Activated CD4-positive, alpha-beta T cell treated with anti-CD3 and anti-CD28 coated beads for 48 hours (primary cell): ENCODE measurements around the gene HHIPL1.
A peak's percentile ranks its signal among the peaks of the same experiment; 100 is the strongest.

Source experiments
- DNase-seq: peaks from one replicate; pipeline ENCODE4 v3.0.0-alpha.2; 2020

The HHIPL1 gene

DNA sequence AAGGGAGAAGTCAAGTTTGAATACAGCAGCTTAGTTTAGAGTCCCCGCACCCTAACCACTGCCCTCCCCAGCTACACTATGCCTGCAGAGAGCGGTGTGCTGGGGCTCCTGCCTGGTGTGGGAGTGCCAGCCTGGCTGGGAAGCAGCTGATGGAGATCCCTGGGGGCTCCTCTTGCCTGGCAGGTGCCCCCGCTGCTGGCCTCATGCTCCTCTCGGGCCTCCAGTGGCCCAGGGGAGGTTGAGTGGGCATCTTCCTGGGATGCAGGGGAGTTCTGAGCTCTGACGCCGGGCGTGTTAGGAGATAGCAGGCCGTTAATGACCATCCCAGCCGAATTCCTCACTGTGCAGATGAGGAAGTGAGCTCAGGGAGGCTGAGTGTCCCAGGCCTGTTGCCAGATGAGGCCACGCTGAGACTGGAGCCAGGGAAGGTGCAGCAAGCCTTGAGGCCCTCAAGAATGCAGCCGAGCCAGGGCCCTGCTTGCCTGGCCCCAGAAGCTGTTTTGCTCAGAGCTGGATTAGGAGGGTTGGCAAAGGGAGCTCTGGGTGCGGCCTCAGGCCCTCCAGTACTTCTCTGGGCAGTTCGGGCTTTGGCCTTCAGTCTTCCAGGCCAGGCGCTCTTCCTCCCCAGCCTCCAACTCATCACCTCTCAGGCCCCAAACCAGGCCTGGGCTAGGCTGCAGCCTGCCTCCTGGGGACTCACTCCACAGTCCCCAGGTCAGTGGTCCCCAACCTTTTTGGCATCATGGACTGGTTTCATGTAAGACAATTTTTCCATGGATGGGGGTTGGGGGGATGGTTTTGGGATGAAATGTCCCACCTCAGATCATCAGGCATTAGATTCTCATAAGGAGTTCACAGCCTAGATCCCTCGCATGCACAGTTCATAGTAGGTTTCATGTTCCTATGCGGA is 32.6 kb downstream of the HHIPL1 start:
- no peak for DNase-seq

DNA sequence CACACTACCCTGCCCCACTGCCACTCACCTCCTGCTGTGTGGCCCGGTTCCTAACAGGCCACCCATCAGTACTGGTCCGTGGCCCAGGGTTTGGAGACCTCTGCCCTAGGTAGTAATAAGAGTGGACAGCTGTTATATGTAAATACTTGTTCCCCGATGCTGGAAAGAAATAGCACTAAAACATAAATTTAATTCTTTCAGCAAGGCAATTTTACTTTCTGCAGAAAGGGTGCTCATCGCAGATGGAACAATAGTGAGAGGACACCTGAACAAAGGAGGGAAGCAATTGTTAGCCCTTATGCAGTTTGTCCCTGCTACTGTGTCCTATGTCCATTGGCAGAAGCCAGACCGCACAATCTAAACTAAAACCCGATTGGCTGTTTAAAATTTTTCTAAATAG is 33.3 kb downstream of the HHIPL1 start:
- no peak for DNase-seq

DNA sequence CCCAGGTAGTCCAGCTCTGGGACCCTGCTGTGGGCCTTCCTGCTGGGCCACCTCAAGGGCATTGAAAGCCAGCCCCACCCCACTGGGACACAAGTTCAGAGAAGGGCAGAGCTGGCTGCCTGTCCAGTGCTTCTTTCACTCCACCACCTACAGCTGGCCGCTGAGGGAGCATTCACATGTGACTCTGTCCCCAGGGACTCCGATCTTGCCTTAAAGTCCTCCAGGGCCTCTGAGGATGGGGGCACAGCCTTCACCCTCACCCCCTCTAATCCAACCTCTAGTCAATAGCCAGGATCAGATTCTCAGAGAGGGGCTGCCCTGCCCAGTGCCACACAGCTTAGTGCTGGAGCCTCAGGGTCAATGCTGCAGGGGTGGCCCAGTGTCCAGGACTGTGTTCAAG is 34.2 kb downstream of the HHIPL1 start:
- no peak for DNase-seq

DNA sequence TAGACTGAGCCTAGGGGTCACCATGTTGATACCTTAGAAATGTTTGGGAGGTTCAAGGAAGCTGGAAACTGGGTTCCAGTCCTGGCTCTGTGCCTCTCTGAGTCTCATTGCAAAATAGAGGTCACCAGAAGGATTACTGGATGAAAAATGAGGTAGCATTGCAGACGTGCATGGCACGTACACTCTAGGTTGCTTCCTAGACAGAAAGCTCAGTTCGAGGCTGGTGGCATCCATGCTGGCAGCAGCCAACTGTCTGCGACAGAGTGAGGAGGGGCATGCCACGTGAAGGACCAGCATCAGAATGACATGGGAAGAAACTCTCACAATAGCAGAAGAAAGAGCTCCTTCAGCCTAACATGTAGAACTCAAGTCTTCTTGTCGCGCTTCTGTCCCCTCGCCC is 34.6 kb downstream of the HHIPL1 start:
- DNase-seq: no peak

DNA sequence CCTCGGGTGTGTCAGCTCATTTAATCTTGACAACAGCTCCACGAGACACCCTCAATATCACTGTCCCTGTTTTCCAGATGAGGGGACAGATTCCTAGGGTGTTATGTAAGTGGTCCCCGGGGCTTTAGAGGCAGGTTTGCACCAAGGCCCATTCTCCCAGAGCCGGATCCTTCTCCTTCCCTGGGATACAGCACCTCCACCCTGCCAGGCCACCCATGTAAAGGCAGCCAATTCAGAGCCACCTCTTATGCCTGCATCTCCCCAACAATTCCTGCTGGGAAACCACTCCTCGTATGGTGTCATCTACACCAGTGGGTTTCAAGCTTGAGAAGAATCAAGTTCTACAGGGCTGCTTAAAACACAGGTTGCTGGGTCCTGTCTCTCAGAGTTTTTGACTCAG is 35.1 kb downstream of the HHIPL1 start:
- DNase-seq: no peak

DNA sequence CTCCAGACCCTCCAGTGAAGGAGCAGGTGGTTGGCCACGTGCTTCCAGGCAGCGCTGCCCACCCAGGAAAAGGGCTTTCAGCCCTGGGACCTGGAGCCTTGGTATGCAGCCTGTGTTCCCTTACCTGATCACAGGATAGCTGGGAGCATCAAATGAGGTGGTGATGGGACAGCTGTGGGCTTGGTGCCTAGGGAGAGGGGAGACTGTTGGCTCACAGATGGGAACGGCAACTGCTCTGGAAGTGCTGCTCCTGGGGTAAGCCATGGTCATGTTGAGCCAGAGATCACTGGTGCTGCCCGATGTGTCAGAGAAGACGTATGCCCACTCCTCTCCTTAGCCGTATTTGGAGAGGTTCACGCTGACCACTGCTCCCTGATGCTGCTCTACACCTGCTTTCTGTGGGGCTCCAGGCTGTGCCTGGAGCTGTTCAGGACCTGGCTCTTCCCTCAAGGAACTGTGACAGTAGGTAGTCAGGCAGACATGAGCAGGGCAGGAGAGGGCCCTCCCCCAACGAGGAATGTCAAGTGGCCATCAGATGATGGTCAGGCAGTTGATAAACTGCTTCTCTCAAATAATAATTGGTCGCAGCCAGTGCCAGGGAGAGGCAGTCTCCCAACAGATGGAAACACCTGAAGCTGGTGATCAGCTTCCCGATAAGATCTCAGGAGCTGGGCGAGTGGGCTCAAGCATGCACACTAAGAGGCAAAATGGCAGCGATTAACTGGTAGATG is 36.3 kb downstream of the HHIPL1 start:
- DNase-seq: no peak

DNA sequence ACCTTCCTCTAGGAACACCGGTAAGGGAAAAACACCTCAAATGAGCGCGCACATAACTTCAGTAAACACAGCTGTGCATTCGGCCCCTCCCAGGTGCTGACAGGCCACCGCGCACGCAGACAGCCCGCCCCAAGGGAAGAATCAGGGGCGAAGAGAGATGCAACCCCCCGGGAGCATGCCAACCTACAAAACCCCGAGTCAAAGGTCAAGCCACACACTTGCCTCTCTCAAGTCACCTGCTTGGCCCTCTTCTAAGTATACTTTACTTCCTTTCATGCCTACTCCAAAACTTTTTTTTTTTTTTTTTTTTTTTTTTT is 36.9 kb downstream of the HHIPL1 start:
- DNase-seq: no peak

DNA sequence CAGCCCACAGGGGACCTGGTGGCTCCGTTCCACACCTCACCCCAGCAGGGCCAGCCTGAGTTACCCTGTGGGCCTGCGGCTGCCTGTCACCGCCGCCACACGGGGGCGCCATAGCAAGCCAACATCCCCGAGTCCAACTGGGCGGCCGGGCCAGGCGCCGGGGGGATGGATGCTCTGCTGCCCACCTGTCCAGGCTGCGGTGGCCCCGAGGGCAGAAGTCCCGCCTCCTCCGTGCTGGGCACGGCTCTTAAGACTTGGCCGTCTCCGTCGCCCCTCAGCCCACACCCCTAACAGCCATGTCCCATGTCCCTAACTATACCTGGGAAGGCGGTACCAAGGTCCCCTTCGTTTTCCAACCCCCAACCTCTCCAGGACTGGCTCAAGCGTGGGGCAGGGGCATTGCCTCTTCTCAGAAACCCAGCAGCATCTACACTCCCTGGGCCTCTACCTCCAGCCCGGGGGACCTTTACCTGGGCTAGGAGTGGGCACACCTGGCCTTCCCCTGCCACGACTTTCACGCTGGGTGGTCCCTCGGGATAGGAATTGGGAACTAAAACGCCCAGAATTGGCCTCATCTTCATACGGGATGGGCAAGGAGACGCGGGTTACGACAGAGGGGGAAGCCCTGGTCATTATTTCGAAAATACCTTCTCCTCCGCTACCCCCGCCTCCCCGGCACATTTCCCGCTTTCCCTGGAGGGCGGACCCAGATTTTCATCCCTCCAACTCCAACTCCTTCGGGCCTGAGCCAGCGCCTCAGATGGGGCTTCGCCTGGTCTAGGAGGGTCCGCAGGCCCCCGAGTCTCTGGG is 38.1 kb downstream of the HHIPL1 start:
- DNase-seq: peak; percentile 89

DNA sequence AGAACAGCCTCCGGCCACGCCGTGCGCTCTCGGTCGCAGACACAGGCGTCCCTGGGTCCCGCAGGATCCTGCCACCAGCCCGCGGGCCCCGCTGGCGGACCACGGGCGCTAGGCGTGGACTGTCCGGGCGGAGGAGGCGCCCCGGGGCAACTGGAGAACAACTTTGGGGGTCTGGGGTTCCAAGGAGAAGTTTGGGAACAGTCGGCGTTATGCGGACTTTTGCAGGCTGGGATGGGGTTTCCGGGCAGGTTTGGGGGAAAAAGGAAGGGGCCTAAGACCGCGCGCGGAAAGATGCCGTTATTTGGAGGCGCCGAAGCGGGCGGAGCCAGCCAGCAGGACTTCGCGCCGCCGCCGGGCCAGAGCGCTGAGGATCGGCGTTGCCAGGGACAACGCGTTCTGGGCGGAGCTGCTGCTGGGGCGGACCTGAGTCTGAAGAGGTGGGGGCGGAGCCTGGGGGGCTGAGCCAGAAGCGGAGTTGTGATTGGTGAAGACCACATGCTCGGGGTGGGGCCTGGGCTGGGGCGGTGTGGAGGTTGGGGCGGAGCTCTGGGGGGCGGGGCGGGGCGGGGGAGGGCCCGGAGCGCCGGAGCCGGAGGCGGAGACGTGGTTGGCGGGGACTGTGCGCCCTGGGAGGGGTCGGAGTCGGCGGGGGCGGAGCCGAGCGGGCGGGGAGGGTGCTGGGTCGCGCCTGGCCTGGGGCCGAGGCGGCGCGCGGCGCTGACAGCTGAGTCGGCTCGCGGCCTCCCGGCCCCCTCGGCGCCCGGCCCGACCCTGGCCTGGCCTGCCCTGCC is 38.9 kb downstream of the HHIPL1 start, which contains the start of gene CYP46A1:
Gene CYP46A1, plus strand, starts transcription at position 680 of the 791 bp plus-strand sequence. CDS start 120 bp downstream, outside the sequence.
- DNase-seq: peak; percentile 100

DNA sequence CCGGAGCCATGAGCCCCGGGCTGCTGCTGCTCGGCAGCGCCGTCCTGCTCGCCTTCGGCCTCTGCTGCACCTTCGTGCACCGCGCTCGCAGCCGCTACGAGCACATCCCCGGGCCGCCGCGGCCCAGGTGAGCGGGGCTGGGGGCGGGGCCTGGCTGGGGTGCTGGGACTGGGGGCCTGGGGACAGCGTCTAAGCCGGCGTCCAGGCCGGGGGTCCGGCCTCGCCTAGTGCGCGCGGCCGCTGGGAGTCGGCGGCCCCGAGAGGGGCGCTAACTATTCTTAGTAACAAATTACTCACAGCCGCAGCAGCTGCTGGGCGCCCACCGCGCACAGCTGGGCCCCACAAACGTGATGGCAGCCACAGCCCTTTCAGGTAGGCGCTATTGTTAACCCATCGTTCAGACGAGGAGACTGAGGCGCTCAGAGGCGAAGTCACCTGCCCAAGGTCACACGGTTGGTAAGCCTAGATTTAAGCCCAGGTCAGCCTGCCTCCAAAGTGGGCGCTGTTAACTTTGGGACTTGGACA is 39.5 kb downstream of the HHIPL1 start:
- DNase-seq: no peak

DNA sequence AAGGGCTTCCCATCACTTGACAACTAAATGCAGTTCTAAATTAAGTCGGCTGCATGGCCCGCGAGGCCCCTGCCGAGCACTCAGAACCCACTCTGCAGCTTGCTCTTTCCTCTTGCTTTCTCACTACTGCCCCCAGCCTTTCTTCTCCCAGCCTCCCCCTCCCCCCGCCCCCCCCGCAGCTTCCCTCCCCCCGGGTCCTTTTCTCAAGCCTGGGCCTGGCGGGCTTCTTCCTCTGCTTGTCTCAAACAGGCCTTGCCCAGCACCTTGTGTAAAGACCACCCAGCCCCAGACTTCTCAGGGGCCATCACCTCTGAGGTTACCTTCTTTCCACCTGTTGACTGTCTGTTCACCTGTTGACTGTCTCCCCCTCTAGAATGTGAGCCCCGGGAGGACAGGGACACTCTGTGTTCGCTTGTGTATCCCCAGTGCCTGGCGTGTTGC is 40.2 kb downstream of the HHIPL1 start:
- no peak for DNase-seq

DNA sequence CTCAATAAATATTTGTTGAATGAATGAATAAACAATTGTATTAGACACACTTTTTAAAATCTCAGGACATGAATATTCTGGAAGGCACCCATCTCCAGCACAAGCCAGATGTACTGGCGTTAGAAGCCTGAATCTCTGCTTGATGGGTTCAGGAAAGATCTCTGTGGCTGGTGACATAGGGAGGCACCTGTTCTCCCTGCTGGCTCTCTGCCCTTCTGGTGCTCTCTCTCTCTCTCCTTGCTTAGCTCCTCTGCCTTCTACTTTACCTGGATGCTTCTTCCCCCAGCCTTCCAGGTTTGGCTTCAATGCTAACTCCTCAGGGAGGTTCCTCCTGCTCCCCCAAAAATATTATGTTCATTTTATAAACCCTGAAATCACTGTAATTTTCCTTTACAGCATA is 40.7 kb downstream of the HHIPL1 start:
- no peak for DNase-seq

DNA sequence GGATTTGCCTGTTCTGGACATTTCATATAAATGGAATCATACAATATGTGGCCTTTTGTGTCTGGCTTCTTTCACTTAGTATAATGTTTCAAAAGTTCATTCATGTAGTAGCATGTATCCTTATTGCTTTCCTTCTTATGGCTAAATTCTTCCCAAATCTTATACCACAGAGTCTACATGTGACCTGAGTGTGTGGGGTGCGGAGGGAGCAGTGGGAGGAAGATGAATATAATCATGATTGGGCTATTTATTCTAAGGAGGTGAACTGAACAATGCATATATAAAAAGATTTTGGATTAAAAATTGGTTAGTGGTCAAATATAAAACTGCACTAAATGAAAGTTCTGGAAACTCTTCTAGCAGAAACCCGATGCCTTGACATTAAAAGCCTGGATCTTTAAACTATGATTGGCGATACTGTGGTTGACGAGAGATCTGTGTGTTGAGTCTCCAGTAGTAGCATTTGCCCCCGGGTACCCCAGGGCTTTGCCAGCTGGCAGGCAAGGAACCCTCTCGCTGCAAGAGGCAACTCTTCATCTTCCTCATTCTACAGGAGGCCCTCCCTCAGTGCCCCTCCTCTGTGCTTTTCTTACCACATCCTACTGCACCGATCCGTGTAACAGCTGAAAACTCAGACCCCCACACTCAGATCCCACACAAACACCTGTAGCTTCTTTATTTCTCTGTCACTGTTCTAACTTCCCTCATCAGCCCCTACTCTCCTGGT is 41.8 kb downstream of the HHIPL1 start:
- DNase-seq: no peak

DNA sequence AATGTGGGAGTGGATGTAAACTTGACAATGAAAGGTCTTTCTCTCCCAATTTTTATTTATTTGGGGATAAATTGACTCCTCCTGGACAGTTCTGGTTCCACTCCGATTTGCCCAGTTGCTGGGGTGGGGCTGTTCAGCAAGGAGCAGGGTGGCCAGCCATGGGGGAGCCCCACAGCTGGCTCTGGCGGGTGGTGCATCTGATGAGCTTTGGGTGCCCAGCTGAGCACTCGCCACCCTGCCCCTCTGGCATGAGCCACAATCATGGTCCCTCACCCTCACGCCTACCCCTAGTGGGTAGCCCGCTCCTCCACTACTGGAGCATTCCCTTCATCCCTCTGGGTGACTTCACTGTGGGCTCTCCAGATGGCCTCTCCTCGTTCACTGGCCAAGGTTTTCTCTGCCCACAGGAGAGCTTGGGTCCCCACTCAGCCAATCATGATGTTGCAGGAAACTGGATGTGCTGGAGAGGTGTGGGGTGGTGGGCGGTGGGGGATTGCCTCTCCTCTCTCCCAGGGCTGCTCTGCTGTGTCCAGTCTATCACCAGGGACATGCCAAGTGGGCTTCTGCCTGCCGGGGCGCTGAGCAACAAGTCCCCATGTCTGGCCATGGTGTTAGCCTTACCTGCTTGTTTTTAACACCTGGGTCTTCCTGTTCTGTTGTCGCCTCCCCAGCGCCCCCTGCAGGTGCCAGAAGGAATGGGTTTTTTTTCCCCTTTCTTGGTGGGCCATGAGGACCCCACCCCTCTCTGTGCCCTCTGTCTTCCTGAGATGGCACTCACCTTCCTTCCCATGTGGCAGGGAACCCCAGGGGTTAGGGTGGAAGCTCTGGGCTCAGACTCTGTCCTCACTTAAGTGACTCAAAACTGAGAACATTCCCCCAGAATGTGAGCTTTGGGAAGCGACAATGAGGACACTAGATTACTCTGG is 42.6 kb downstream of the HHIPL1 start:
- peak; percentile 44 for DNase-seq

DNA sequence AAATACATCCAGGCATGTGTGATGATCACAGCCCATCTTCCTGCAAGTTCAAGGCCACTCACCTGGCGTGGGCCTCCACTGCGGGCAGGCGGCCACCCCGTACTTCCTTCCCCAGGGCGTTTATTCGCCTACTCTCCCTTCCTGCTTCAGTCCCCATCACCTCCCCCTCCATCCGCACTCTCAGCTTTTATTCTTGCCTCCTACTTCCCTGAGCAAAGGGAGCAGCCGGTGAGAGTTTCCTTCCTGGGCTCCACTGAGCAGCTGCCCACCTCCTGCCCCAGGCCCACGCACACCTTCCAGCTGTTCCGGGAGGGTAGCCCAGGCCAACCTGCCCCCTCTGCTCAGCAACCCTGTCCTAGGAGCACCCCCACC is 43.3 kb downstream of the HHIPL1 start:
- DNase-seq: no peak

DNA sequence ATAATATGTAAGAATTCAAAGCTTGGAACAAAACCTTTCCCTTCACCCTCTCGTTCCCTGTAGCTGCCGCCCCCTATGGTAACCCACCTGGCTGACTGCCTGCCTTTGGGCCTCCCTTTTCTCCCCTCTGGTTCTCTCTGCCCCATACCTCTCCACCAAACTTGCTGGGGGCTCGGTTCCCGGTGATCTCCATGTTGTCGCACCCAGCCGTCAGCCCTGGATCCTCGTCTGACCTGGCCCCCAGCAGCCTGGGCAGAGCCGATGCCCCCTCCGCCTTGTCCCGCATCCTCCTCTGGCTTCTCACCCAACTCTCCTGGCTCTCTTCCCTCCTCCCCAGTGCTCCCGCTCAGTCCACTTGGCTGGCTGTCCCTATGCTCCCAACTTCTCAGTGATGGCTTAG is 43.7 kb downstream of the HHIPL1 start:
- no peak for DNase-seq

DNA sequence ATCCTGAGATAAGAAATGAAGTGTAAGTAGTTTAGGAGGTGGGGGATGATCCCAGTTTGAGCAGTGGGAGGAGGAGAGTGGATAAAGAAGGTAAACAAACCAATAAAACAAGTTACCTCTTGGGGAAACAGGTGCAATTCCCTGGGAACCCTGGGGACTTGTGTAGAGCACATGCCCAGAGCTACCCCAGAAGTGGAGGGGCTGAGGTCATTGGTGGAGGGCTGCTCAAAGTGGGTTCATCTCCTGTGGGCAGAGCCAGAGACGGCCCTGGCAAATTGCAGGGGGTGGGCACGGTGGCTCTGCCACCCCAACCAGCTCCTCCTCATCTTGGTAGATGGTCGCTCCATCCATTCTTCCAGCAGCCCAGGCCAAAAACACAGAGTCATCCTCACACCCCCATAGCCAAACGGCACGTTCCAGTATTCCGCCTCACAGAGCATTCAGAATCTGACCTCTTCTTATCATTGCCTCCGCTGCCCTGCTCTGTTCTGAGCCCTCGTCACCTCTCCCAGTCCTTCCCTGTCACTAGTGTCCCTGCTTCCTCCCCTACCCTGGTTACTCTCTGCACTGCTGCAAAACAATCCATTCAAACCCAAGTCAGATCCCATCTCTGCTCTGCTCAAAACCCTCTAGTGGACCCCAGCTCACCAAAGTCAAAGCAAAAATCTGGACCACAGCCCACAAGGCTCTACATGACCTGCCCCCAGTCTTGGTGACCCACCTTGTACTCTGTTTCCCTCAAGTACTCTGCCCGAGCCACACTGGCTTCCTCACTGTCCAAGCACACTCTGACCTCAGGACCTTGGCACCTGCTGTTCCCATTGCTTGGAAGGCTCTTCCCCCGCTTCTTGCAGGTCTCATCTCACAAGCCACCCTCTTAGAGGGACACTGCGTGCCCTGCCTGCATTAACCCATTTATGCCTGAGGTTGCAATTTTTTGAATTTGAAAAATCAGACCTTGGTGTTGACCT is 44.6 kb downstream of the HHIPL1 start:
- DNase-seq: no peak

DNA sequence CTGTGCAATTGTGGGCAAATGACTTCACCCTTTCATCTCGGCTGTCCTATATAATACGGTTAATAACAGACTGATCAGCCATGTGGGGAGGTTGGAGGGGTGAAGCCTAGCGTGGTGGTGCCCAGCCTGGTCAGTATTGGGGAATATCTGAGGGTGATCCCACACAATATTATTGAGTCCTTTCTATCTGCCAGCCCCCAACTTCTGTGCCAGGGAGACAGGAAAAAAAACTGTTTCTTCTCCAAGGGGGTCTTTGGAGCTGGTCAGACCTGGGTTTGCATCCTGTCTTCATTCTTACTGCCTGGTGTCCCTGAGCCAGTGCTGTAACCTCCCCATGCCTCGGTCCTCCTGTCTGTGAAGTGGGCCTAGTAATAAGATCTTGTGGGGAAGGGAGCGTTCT is 45.7 kb downstream of the HHIPL1 start:
- DNase-seq: no peak
